HEK293 (cell line): Measurements from ENCODE around the gene FAM13B.
"Not testable (repeated sequence)": the region's sequence is repeated elsewhere in the genome, so short reads cannot be mapped to it uniquely, and the experiment has no call there.

Experiments used
- MYNN ChIP-seq: fragments of 450-650 bp; formaldehyde crosslinking; IDR thresholded peaks from 2 replicates; pipeline ENCODE4 v1.5.1; 2016; ENCODE audit warnings: missing biosample characterization, missing genetic modification characterization, borderline replicate concordance
- ZNF274 ChIP-seq, 2 experiments: fragments of 200-500 bp in 1 of 2; fragments of 450-650 bp in 1 of 2; sonication (Bioruptor generic) in 1 of 2; formaldehyde crosslinking in 1 of 2; IDR thresholded peaks; 2 replicates each; pipeline versions ENCODE4 v1.5.1 to v1.6.1; 2014 to 2016; ENCODE audit warnings: borderline replicate concordance in 1 of 2, inconsistent platforms in 1 of 2, low read length in 1 of 2, missing biosample characterization in 1 of 2, missing genetic modification characterization in 1 of 2
- ZNF311 ChIP-seq: fragments of 450-650 bp; formaldehyde crosslinking; IDR thresholded peaks from 2 replicates; pipeline ENCODE4 v1.5.1; 2017; ENCODE audit warnings: missing biosample characterization, missing genetic modification characterization, borderline replicate concordance
- ZNF530 ChIP-seq: fragments of 450-650 bp; formaldehyde crosslinking; IDR thresholded peaks from 2 replicates; pipeline ENCODE4 v1.5.1; 2016; ENCODE audit warnings: low read depth, missing biosample characterization, missing genetic modification characterization
- ZNF843 ChIP-seq: fragments of 450-650 bp; formaldehyde crosslinking; IDR thresholded peaks from 2 replicates; pipeline ENCODE4 v1.5.1; 2016; ENCODE audit warnings: missing biosample characterization, missing genetic modification characterization
- TF ChIP-seq, protein P1 (sequence below): fragments of 450-650 bp; formaldehyde crosslinking; IDR thresholded peaks from 2 replicates; pipeline ENCODE4 v1.5.1; 2016; ENCODE audit warnings: missing biosample characterization, missing genetic modification characterization

DNA sequence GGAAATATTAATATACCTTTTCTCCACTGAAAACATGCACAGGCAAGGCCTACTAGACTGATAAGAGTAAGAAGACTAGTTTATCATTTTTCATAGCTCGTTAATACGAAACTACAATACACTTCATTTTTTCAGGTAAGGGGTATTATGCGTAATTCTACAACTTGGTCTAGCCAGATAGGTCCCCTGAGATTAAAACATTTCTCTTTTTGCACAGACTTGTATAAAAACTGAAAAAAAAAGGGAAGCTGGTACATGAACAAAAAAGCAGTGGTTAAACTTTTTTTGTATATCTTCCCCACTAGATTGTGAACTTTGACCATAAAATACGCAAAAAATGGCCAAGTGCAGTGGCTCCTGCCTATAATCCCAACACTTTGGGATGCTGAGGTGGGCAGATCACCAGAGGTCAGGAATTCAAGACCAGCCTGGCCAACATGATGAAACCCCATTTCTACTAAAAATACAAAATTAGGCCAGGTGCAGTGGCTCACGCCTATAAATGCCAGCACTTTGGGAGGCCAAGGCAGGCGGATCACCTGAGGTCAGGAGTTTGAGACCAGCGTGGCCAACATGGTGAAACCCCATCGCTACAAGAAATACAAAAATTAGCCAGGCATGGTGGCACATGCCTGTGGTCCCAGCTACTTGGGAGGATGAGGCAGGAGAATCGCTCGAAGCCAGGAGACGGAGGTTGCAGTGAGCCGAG, 4.5 kb downstream of the FAM13B start:
- TF ChIP-seq ZNF843 (tag by site-specific recombination); MYNN; ZNF311 (tag by site-specific recombination); ZNF274 (IDR thresholded peaks at IDR 0.05; ENCODE audit: low read length); ZNF274 (tag by site-specific recombination; IDR thresholded peaks at IDR 0.05; ENCODE audit: borderline replicate concordance); ZNF530 (tag by site-specific recombination): not testable (repeated sequence)
- TF ChIP-seq, protein P1, sequence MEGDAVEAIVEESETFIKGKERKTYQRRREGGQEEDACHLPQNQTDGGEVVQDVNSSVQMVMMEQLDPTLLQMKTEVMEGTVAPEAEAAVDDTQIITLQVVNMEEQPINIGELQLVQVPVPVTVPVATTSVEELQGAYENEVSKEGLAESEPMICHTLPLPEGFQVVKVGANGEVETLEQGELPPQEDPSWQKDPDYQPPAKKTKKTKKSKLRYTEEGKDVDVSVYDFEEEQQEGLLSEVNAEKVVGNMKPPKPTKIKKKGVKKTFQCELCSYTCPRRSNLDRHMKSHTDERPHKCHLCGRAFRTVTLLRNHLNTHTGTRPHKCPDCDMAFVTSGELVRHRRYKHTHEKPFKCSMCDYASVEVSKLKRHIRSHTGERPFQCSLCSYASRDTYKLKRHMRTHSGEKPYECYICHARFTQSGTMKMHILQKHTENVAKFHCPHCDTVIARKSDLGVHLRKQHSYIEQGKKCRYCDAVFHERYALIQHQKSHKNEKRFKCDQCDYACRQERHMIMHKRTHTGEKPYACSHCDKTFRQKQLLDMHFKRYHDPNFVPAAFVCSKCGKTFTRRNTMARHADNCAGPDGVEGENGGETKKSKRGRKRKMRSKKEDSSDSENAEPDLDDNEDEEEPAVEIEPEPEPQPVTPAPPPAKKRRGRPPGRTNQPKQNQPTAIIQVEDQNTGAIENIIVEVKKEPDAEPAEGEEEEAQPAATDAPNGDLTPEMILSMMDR = not testable (repeated sequence)
